Nephron progenitor cell (in vitro differentiated cells): ENCODE data around the gene ENPP3.

ENCODE experiments used
- DNase-seq: peaks from one replicate; pipeline ENCODE4 v3.0.0; 2021
- H3K27ac Mint-ChIP-seq: 2 replicates; pipeline ENCODE4 v1.8.0; 2021; ENCODE audit warnings: mild to moderate bottlenecking, moderate library complexity, mixed read lengths
- H3K27me3 Mint-ChIP-seq: 2 replicates; pipeline ENCODE4 v1.8.0; 2021; ENCODE audit warnings: mild to moderate bottlenecking, low read depth, mixed read lengths; ENCODE audit not compliant: poor library complexity
- H3K36me3 Mint-ChIP-seq: 2 replicates; pipeline ENCODE4 v1.8.0; 2021; ENCODE audit warnings: low read depth, mixed read lengths
- H3K4me1 Mint-ChIP-seq: 2 replicates; pipeline ENCODE4 v1.8.0; 2021; ENCODE audit warnings: mixed read lengths
- H3K4me3 Mint-ChIP-seq: 2 replicates; pipeline ENCODE4 v1.8.0; 2021; ENCODE audit warnings: mild to moderate bottlenecking, moderate library complexity, mixed read lengths
- H3K9me3 Mint-ChIP-seq: 2 replicates; pipeline ENCODE4 v1.8.0; 2021; ENCODE audit warnings: mild to moderate bottlenecking, moderate library complexity, mixed read lengths
- TF ChIP-seq, protein P1 (sequence below): fragments of 200-600 bp; sonication (generic); IDR thresholded peaks from 2 replicates; pipeline ENCODE4 v1.5.0; 2021; ENCODE audit warnings: antibody characterized with exemption

The ENPP3 gene

DNA sequence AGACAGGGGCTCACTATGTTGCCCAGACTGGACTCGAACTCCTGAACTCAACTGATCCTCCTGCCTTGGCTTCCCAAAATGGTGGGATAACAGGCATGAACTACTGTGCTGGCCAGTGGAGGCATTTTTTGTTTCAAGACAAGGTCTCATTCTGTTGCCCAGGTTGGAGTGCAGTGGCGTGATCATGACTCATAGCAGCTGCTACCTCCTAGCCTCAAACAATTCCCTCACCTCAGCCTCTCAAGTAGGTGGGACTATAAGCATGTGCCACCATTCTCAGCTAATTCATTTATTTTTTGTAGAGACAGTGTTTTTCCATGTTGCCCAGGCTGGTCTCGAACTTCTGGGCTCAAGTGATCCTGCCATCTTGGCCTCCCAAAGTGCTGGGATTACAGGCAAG is 17.2 kb downstream of the ENPP3 start:
- Mint-ChIP-seq H3K36me3 (no peaks in the 10 kb centered on the region), H3K9me3 (no peaks in the 10 kb centered on the region), H3K4me3 (no peak overlapping the region), H3K27me3 (peaks cover 2% of the 10 kb centered on the region), H3K4me1 (no peaks in the 10 kb centered on the region), H3K27ac (no peak overlapping the region)
- TF ChIP-seq, protein P1, sequence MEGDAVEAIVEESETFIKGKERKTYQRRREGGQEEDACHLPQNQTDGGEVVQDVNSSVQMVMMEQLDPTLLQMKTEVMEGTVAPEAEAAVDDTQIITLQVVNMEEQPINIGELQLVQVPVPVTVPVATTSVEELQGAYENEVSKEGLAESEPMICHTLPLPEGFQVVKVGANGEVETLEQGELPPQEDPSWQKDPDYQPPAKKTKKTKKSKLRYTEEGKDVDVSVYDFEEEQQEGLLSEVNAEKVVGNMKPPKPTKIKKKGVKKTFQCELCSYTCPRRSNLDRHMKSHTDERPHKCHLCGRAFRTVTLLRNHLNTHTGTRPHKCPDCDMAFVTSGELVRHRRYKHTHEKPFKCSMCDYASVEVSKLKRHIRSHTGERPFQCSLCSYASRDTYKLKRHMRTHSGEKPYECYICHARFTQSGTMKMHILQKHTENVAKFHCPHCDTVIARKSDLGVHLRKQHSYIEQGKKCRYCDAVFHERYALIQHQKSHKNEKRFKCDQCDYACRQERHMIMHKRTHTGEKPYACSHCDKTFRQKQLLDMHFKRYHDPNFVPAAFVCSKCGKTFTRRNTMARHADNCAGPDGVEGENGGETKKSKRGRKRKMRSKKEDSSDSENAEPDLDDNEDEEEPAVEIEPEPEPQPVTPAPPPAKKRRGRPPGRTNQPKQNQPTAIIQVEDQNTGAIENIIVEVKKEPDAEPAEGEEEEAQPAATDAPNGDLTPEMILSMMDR = no peak
- DNase-seq = no peak

DNA sequence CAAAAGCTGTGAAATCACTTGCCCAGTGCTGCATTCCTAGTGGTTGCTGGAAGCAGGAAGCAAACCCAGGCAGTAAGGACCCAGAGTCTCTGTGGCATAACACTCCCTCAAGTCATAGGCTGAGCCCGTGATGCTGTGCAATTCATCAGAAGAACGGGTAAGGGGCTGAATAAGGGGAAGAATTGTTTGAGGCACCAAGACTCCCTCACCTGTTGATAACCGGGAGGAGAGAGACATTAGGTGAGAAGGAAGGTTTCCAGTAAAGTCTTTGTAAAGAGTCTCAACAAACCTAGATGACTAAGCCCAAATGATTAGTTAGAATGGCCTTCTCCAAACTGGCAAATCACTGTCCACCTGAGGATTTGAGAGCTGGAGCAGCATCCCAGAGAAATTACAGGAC is 18.3 kb downstream of the ENPP3 start:
- Mint-ChIP-seq H3K36me3 (no peaks in the 10 kb centered on the region), H3K9me3 (no peaks in the 10 kb centered on the region), H3K4me3 (no peak overlapping the region), H3K27me3 (peaks cover 2% of the 10 kb centered on the region), H3K27ac (no peak overlapping the region), H3K4me1 (no peaks in the 10 kb centered on the region)
- no peak for DNase-seq
- TF ChIP-seq, protein P1 = no peak

DNA sequence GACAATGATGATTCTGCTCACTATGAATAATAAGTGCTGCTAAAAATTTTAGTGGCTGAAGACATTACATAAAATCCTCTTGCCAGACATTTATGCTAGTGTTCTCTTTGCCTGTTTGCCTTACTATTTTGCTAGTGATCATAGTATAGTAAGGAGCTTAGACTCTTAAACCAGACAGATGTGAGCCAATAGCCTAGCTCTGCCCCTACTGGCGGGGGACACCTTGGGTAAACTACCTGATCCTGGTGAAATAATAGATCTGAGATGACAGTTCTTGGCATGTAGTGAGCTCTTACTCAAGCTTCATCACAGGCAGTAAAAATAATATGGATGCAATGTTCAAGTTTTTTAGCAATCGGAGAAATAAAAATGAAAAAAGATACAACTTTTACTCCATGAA is 18.8 kb downstream of the ENPP3 start:
- peaks cover 2% of the 10 kb centered on the region for H3K27me3 Mint-ChIP-seq
- DNase-seq = no peak
- H3K36me3 Mint-ChIP-seq = no peaks in the 10 kb centered on the region
- no peak overlapping the region for H3K4me3 Mint-ChIP-seq
- no peak overlapping the region for H3K27ac Mint-ChIP-seq
- no peaks in the 10 kb centered on the region for H3K4me1 Mint-ChIP-seq
- TF ChIP-seq, protein P1 = no peak
- H3K9me3 Mint-ChIP-seq = no peaks in the 10 kb centered on the region

DNA sequence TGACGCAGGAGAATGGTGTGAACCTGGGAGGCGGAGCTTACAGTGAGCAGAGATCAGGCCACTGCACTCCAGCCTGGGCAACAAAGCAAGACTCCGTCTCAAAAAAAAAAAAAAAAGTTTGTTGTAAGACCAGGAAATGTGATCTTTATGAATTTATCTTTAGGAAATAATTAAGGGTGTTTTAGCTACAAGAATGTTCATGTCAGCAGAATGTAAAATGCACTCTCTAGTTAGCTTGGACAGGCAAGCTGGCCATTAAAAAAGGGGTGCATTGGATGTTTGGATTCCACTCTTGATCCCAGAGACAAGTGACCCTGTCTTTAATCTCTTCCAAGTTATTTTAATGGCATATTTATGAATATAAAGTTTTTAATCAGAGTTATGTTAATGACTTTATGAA is 19.6 kb downstream of the ENPP3 start:
- no peak overlapping the region for H3K27ac Mint-ChIP-seq

DNA sequence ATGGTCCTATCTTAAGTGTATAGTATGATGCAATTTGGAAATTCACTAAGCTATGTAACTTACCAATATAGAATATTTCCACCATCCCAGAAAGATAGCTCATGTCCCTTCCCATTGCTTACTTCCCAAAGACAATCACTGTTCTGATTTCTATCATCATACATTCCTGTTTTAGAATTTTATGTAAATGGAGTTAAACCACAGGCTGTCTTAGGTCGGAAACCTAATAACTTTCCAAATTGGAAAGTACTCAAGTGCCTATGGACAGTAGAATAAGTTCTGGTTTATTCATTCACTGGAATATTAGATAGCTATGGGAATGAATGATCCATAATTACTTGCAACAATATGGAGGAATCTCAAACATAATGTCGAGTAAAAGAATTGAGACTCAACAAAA is 20.1 kb downstream of the ENPP3 start:
- Mint-ChIP-seq H3K4me3 (no peak overlapping the region), H3K4me1 (no peaks in the 10 kb centered on the region), H3K9me3 (no peaks in the 10 kb centered on the region), H3K36me3 (no peaks in the 10 kb centered on the region), H3K27me3 (peaks cover 2% of the 10 kb centered on the region), H3K27ac (no peak overlapping the region)
- TF ChIP-seq, protein P1 = no peak
- DNase-seq = no peak

More for the DNA sequence above, 19.6 kb downstream of the ENPP3 start:
- TF ChIP-seq, protein P1 = no peak
- DNase-seq = no peak
- Mint-ChIP-seq H3K36me3 (no peaks in the 10 kb centered on the region), H3K4me1 (no peaks in the 10 kb centered on the region), H3K4me3 (no peak overlapping the region), H3K27me3 (peaks cover 2% of the 10 kb centered on the region), H3K9me3 (no peaks in the 10 kb centered on the region)

DNA sequence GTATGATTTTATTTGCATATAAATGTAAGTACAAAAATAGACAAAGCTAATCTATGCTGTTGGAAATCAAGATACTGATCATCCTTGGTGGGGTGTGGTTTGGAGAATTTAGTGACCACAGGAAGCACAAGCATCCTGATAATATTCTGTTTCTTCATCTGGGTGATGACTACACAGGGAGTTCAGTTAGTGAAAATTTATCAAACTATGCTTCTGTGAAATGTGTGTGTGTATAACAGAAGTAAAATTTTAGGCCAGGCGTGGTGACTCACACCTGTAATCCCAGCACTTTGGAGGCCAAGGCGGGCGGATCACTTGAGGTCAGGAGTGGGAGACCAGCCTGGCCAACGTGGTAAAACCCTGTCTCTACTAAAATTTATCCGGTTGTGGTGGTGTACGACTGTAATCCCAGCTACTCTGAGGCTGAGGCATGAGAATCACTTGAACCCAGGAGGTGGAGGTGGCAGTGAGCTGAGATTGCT is 20.6 kb downstream of the ENPP3 start:
- Mint-ChIP-seq H3K27me3 (peaks cover 2% of the 10 kb centered on the region), H3K4me3 (no peak overlapping the region), H3K36me3 (no peaks in the 10 kb centered on the region), H3K4me1 (no peaks in the 10 kb centered on the region), H3K27ac (no peak overlapping the region), H3K9me3 (no peaks in the 10 kb centered on the region)
- TF ChIP-seq, protein P1 = no peak
- no peak for DNase-seq
